HepG2 (cell line): Measurements from ENCODE around the gene MYL12B. TPM values are rescaled to one million over a fixed set of nuclear protein-coding genes. Genes with fewer than 3 reads are reported as not detected.

Source experiments
- ATRX ChIP-seq: sonication (generic); formaldehyde crosslinking; IDR thresholded peaks from 2 replicates; pipeline ENCODE4 v1.4.0; 2020; ENCODE audit warnings: missing genetic modification reagents, borderline replicate concordance
- FOXA3 ChIP-seq: IDR thresholded peaks from 2 replicates; pipeline ENCODE4 v1.6.1; 2016; ENCODE audit warnings: missing genetic modification reagents, missing compliant biosample characterization
- HBP1 ChIP-seq: IDR thresholded peaks from 2 replicates; pipeline ENCODE4 v1.6.1; 2016; ENCODE audit warnings: low read depth, control low read depth
- HIC2 ChIP-seq: sonication (generic); formaldehyde crosslinking; IDR thresholded peaks from 2 replicates; pipeline ENCODE4 v1.9.0; 2022; ENCODE audit warnings: low read depth, missing genetic modification reagents
- HNF1B ChIP-seq: sonication (generic); formaldehyde crosslinking; IDR thresholded peaks from 2 replicates; pipeline ENCODE4 v1.5.1; 2020; ENCODE audit warnings: mild to moderate bottlenecking, moderate library complexity, missing genetic modification reagents
- IRX3 ChIP-seq: sonication (generic); formaldehyde crosslinking; IDR thresholded peaks from 2 replicates; pipeline ENCODE4 v1.8.1; 2023; ENCODE audit warnings: mild to moderate bottlenecking, low read depth, missing genetic modification reagents, borderline replicate concordance
- MIER2 ChIP-seq: IDR thresholded peaks from 2 replicates; pipeline ENCODE4 v1.6.1; 2016; ENCODE audit warnings: missing biosample characterization, missing genetic modification reagents
- MTF1 ChIP-seq: sonication (generic); formaldehyde crosslinking; IDR thresholded peaks from 2 replicates; pipeline ENCODE4 v1.5.0; 2020; ENCODE audit warnings: missing genetic modification reagents
- POLR2G ChIP-seq: fragments of 200-400 bp; formaldehyde crosslinking; IDR thresholded peaks from 2 replicates; pipeline ENCODE4 v1.6.1; 2018; ENCODE audit warnings: mild to moderate bottlenecking, low read depth, low read length, moderate library complexity
- RORA ChIP-seq: sonication (generic); formaldehyde crosslinking; IDR thresholded peaks from 2 replicates; pipeline ENCODE4 v1.5.0; 2020; ENCODE audit warnings: mild to moderate bottlenecking, missing genetic modification reagents, moderate library complexity
- SALL2 ChIP-seq: sonication (generic); formaldehyde crosslinking; IDR thresholded peaks from 2 replicates; pipeline ENCODE4 v1.8.1; 2023; ENCODE audit warnings: mild to moderate bottlenecking, missing genetic modification reagents, inconsistent platforms
- SIN3B ChIP-seq: fragments of 150-350 bp; IDR thresholded peaks from 2 replicates; pipeline ENCODE4 v1.6.1; 2014; ENCODE audit warnings: low read length
- SIX4 ChIP-seq: sonication (generic); formaldehyde crosslinking; IDR thresholded peaks from 2 replicates; pipeline ENCODE4 v1.4.0; 2020; ENCODE audit warnings: missing genetic modification reagents
- SMAD1 ChIP-seq: sonication (generic); formaldehyde crosslinking; IDR thresholded peaks from 2 replicates; pipeline ENCODE4 v1.4.0; 2020; ENCODE audit warnings: missing genetic modification reagents, low read depth, mild to moderate bottlenecking, borderline replicate concordance
- TCF12 ChIP-seq, 2 experiments: fragments of 450-650 bp in 1 of 2; sonication (generic) in 1 of 2; formaldehyde crosslinking in 1 of 2; IDR thresholded peaks; 2 replicates each; pipeline versions ENCODE4 v1.6.1 to v1.8.0; 2017 to 2022; ENCODE audit warnings: antibody characterized with exemption in 1 of 2, mild to moderate bottlenecking in 1 of 2, missing genetic modification reagents in 1 of 2, moderate library complexity in 1 of 2
- YEATS2 ChIP-seq: sonication (generic); formaldehyde crosslinking; IDR thresholded peaks from 2 replicates; pipeline ENCODE4 v1.4.0; 2020; ENCODE audit warnings: missing genetic modification reagents, borderline replicate concordance
- ZBTB37 ChIP-seq: sonication (generic); formaldehyde crosslinking; IDR thresholded peaks from 2 replicates; pipeline ENCODE4 v1.4.0; 2020; ENCODE audit warnings: mild to moderate bottlenecking, missing genetic modification reagents
- ZC3H13 ChIP-seq: sonication (generic); formaldehyde crosslinking; IDR thresholded peaks from 2 replicates; pipeline ENCODE4 v1.8.1; 2023; ENCODE audit warnings: mild to moderate bottlenecking, missing genetic modification reagents, moderate library complexity
- ZMAT5 ChIP-seq: sonication (generic); formaldehyde crosslinking; IDR thresholded peaks from 2 replicates; pipeline ENCODE4 v1.5.0; 2020; ENCODE audit warnings: mild to moderate bottlenecking, low read depth, missing genetic modification reagents, borderline replicate concordance
- ZMYM4 ChIP-seq: sonication (generic); formaldehyde crosslinking; IDR thresholded peaks from 2 replicates; pipeline ENCODE4 v1.8.1; 2023; ENCODE audit warnings: mild to moderate bottlenecking, missing genetic modification reagents
- ZNF264 ChIP-seq: sonication (generic); formaldehyde crosslinking; IDR thresholded peaks from 2 replicates; pipeline ENCODE4 v1.4.0; 2020; ENCODE audit warnings: missing genetic modification reagents
- ZNF496 ChIP-seq: sonication (generic); formaldehyde crosslinking; IDR thresholded peaks from 2 replicates; pipeline ENCODE4 v1.8.1; 2023; ENCODE audit warnings: mild to moderate bottlenecking, moderate library complexity, missing genetic modification reagents; ENCODE audit not compliant: insufficient replicate concordance
- ZNF713 ChIP-seq: sonication (generic); formaldehyde crosslinking; IDR thresholded peaks from 2 replicates; pipeline ENCODE4 v1.4.0; 2020; ENCODE audit warnings: mild to moderate bottlenecking, missing genetic modification reagents
- ZNF776 ChIP-seq: sonication (generic); formaldehyde crosslinking; IDR thresholded peaks from 2 replicates; pipeline ENCODE4 v1.4.0; 2020; ENCODE audit warnings: mild to moderate bottlenecking, missing genetic modification reagents
- polyA plus RNA-seq, 8 experiments: library from polyadenylated mRNA; depleted of rRNA in 3 of 8; stranded (reverse) in 7 of 8; unstranded in 1 of 8; fragments of >200 nt; fragmentation: Illumina TruSeq in 4 of 8; extraction: Trizol in 4 of 8; gene quantifications; 2 replicates each; pipeline versions ENCODE4 v1.2.1 to v1.2.3, GENCODE V29; 2011 to 2016; ENCODE audit warnings: low read depth in 4 of 8, missing spikeins in 1 of 8, mixed read lengths in 1 of 8; ENCODE audit not compliant: insufficient read depth in 1 of 8
- total RNA-seq, 5 experiments: library from RNA; depleted of rRNA; stranded (reverse); fragments of >200 nt; fragmentation: Illumina TruSeq; extraction: Trizol; gene quantifications; 2 replicates each; pipeline ENCODE4 v1.2.3, GENCODE V29; 2016; ENCODE audit warnings: low read depth in 1 of 5

The MYL12B gene
- total and polyA plus RNA-seq, 2 of the 13 experiments (the other 11 are each of a cell fraction or from before 2014, with no cell fraction given): 265 to 340 TPM

GRCh38 chr18:3217948-3218647 is 43.8 kb upstream of the MYL12B start (continued):
- TF ChIP-seq TCF12 (IDR thresholded peaks at IDR 0.05): no peak
- TF ChIP-seq TCF12 (CRISPR knock-in tag; IDR thresholded peaks at IDR 0.05): peak; percentile 57; the same call in 1 of the 2 replicates
- TF ChIP-seq MTF1 (CRISPR knock-in tag): no peak
- no peak for TF ChIP-seq ZNF713 (CRISPR knock-in tag)
- TF ChIP-seq ATRX: no peak
- 0 out of 2 replicates have a peak, but pooled peaks have one; percentile 63 for TF ChIP-seq SIX4
- no peak for TF ChIP-seq ZC3H13 (CRISPR knock-in tag)
- TF ChIP-seq IRX3 (CRISPR knock-in tag): no peak
- TF ChIP-seq ZMYM4: peak; percentile 66; the same call in 1 of the 2 replicates
- TF ChIP-seq ZNF264 (CRISPR knock-in tag): 0 out of 2 replicates have a peak, but pooled peaks have one; percentile 65
- TF ChIP-seq HIC2 (CRISPR knock-in tag): no peak
- no peak for TF ChIP-seq RORA (CRISPR knock-in tag)
- TF ChIP-seq ZBTB37 (CRISPR knock-in tag): no peak
- TF ChIP-seq MIER2 (CRISPR knock-in tag): 0 out of 2 replicates have a peak, but pooled peaks have one; percentile 25
- no peak for TF ChIP-seq SALL2 (CRISPR knock-in tag)
- TF ChIP-seq YEATS2 (CRISPR knock-in tag): no peak
- no peak for TF ChIP-seq ZNF776 (CRISPR knock-in tag)
- no peak for TF ChIP-seq ZMAT5 (CRISPR knock-in tag)
- peak; percentile 56; the same call in 1 of the 2 replicates for TF ChIP-seq HBP1 (CRISPR knock-in tag)
- no peak for TF ChIP-seq ZNF496 (CRISPR knock-in tag)
- no peak for TF ChIP-seq SIN3B
- TF ChIP-seq POLR2G: no peak
- TF ChIP-seq FOXA3 (CRISPR knock-in tag): peak; percentile 86
- peak; percentile 26; the same call in 1 of the 2 replicates for TF ChIP-seq HNF1B (CRISPR knock-in tag)
- no peak for TF ChIP-seq SMAD1
